Loucy (cell line): ENCODE measurements around the gene CACNA1D.

Experiments
- H2AFZ ChIP-seq: fragments of 200-600 bp; sonication (generic); 2 replicates; pipeline ENCODE4 v1.6.0; 2016; ENCODE audit warnings: antibody characterized with exemption, mild to moderate bottlenecking, low read length, moderate library complexity
- H3F3A ChIP-seq: fragments of 200-600 bp; 2 replicates; pipeline ENCODE4 v1.6.0; 2016; ENCODE audit warnings: antibody characterized with exemption, low read depth, mild to moderate bottlenecking
- H3K27me3 ChIP-seq: fragments of 200-600 bp; sonication (generic); 2 replicates; pipeline ENCODE4 v1.6.1; 2014; ENCODE audit warnings: low read length, mild to moderate bottlenecking; ENCODE audit not compliant: insufficient read depth, poor library complexity, severe bottlenecking
- H3K36me3 ChIP-seq: fragments of 200-600 bp; sonication (generic); 2 replicates; pipeline ENCODE4 v1.6.1; 2016; ENCODE audit warnings: low read length; ENCODE audit not compliant: insufficient read depth
- H3K4me1 ChIP-seq: fragments of 200-600 bp; sonication (generic); 2 replicates; pipeline ENCODE4 v1.5.1; 2014; ENCODE audit warnings: low read length, mild to moderate bottlenecking; ENCODE audit not compliant: insufficient read depth, poor library complexity, severe bottlenecking
- H3K4me2 ChIP-seq: fragments of 200-600 bp; sonication (generic); 2 replicates; pipeline ENCODE4 v1.6.0; 2014; ENCODE audit warnings: antibody characterized with exemption, low read length, low read depth, mild to moderate bottlenecking; ENCODE audit not compliant: poor library complexity, severe bottlenecking
- H3K4me3 ChIP-seq: fragments of 200-600 bp; sonication (generic); 2 replicates; pipeline ENCODE4 v1.5.1; 2014; ENCODE audit warnings: low read length, mild to moderate bottlenecking, mixed read lengths; ENCODE audit not compliant: poor library complexity, severe bottlenecking
- H3K79me2 ChIP-seq: fragments of 200-600 bp; sonication (generic); 2 replicates; pipeline ENCODE4 v1.6.1; 2014; ENCODE audit warnings: low read length; ENCODE audit not compliant: insufficient read depth
- H3K9ac ChIP-seq: fragments of 200-600 bp; sonication (generic); 2 replicates; pipeline ENCODE4 v1.6.0; 2014; ENCODE audit warnings: mild to moderate bottlenecking, low read depth, low read length, moderate library complexity; ENCODE audit not compliant: poor library complexity, severe bottlenecking
- H3K9me2 ChIP-seq: fragments of 200-600 bp; sonication (generic); replicated peaks from 2 replicates; pipeline ENCODE4 v1.6.1; 2016; ENCODE audit warnings: low read depth, low read length, mixed read lengths
- H3K9me3 ChIP-seq: fragments of 200-600 bp; sonication (generic); 2 replicates; pipeline ENCODE4 v1.6.1; 2014; ENCODE audit warnings: mild to moderate bottlenecking, antibody characterized with exemption, low read length, low read depth; ENCODE audit not compliant: insufficient read depth
- H4K20me1 ChIP-seq: fragments of 200-600 bp; sonication (generic); 2 replicates; pipeline ENCODE4 v1.6.0; 2014; ENCODE audit warnings: antibody characterized with exemption, low read length, mild to moderate bottlenecking; ENCODE audit not compliant: insufficient read depth, poor library complexity, severe bottlenecking
- EZH2phosphoT487 ChIP-seq: fragments of 200-600 bp; IDR thresholded peaks from 2 replicates; pipeline ENCODE4 v1.6.1; 2018; ENCODE audit warnings: antibody characterized with exemption, mild to moderate bottlenecking, moderate library complexity, borderline replicate concordance
- TF ChIP-seq, protein P1 (sequence below): fragments of 200-600 bp; sonication (generic); conservative IDR thresholded peaks from 2 replicates; pipeline ENCODE4 v1.5.1; 2014; ENCODE audit warnings: mild to moderate bottlenecking, antibody characterized with exemption, low read length

CACNA1D gene

DNA sequence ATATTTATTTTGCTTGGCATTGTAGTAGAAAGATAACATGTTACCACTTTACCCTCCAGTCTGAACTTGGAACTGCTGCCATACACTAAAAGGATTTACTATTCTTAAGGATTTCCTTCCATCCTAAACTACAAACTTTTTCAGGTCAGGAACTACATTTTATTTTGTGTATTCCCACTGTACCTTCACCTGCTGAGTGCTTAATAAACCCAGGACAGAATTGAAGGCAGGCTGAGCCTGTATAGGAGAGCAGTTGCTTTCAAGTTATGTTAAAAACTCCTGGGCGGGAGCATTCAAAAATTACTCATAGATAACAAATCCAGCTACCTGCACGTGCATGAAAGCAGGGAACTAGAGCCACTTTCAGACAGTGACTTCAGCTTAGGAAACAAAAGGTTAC, 58.3 kb downstream of the CACNA1D start:
- H3K36me3 ChIP-seq: no peaks in the 10 kb centered on the region
- no peak overlapping the region for H3K4me2 ChIP-seq
- no peak overlapping the region for H2AFZ ChIP-seq
- H4K20me1 ChIP-seq: no peaks in the 10 kb centered on the region
- H3K9ac ChIP-seq: no peak overlapping the region
- TF ChIP-seq EZH2phosphoT487: no peak
- TF ChIP-seq, protein P1, sequence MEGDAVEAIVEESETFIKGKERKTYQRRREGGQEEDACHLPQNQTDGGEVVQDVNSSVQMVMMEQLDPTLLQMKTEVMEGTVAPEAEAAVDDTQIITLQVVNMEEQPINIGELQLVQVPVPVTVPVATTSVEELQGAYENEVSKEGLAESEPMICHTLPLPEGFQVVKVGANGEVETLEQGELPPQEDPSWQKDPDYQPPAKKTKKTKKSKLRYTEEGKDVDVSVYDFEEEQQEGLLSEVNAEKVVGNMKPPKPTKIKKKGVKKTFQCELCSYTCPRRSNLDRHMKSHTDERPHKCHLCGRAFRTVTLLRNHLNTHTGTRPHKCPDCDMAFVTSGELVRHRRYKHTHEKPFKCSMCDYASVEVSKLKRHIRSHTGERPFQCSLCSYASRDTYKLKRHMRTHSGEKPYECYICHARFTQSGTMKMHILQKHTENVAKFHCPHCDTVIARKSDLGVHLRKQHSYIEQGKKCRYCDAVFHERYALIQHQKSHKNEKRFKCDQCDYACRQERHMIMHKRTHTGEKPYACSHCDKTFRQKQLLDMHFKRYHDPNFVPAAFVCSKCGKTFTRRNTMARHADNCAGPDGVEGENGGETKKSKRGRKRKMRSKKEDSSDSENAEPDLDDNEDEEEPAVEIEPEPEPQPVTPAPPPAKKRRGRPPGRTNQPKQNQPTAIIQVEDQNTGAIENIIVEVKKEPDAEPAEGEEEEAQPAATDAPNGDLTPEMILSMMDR: no peak
- no peaks in the 10 kb centered on the region for H3F3A ChIP-seq
- no peaks in the 10 kb centered on the region for H3K9me2 ChIP-seq
- H3K4me3 ChIP-seq: no peak overlapping the region
- H3K9me3 ChIP-seq: no peaks in the 10 kb centered on the region
- H3K79me2 ChIP-seq: no peaks in the 10 kb centered on the region
- H3K27me3 ChIP-seq: no peaks in the 10 kb centered on the region
- H3K4me1 ChIP-seq: no peaks in the 10 kb centered on the region

DNA sequence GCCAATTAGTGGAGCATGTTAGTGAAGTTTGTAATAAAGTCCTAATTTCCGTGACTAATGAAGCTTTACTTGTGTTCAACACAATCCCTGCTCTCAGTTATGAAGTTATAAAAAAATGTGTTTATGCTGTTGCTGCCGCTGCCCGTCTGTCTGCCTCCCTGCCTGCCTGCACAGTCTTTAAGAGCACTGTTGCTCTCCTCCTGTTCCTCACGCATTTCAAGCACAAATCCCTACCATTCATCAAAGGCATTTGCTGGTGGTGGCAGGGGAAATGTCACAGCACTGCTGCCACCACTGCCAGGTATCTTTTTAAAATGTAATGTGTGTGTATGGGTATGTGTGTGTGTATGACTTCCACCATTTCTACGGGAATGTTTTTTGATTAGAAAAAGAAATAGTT, 58.8 kb downstream of the CACNA1D start:
- Histone ChIP-seq H3K4me1 (no peaks in the 10 kb centered on the region), H3F3A (no peaks in the 10 kb centered on the region), H3K27me3 (no peaks in the 10 kb centered on the region), H2AFZ (no peak overlapping the region), H3K79me2 (no peaks in the 10 kb centered on the region), H3K36me3 (no peaks in the 10 kb centered on the region), H3K4me2 (no peak overlapping the region), H3K4me3 (no peak overlapping the region), H3K9ac (no peak overlapping the region), H4K20me1 (no peaks in the 10 kb centered on the region), H3K9me3 (no peaks in the 10 kb centered on the region), H3K9me2 (no peaks in the 10 kb centered on the region)
- no peak for TF ChIP-seq EZH2phosphoT487
- TF ChIP-seq, protein P1: no peak

DNA sequence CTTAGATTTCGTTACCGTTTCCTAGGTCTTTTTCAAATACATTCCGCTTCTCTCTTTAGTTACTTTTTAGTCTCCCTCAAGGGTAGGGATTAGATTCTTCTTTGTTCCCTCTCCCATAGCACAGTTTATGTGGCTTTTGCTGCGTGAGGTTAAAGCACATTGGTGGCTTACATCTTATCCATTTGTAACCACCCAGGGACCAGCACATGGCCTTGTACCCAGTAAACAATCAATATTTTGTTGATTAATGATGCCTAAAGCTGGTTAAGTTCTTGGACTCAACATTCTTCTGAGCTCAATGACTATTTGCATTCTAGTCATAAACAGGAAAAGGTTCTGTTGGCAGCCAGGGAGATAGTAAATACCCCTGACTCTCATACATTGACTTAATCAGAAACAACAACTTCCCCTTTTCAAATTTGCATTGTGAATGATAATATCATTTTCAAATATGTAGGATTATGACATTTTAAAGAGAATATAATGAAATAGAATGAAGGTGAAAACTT, 60.2 kb downstream of the CACNA1D start:
- no peak overlapping the region for H3K4me2 ChIP-seq
- H3K9me2 ChIP-seq: no peaks in the 10 kb centered on the region
- no peaks in the 10 kb centered on the region for H4K20me1 ChIP-seq
- H3K9me3 ChIP-seq: no peaks in the 10 kb centered on the region
- no peaks in the 10 kb centered on the region for H3K27me3 ChIP-seq
- H2AFZ ChIP-seq: no peak overlapping the region
- TF ChIP-seq, protein P1: no peak
- TF ChIP-seq EZH2phosphoT487: no peak
- H3K36me3 ChIP-seq: no peaks in the 10 kb centered on the region
- H3K79me2 ChIP-seq: no peaks in the 10 kb centered on the region
- H3K9ac ChIP-seq: no peak overlapping the region
- H3K4me1 ChIP-seq: no peaks in the 10 kb centered on the region
- H3F3A ChIP-seq: no peaks in the 10 kb centered on the region
- no peak overlapping the region for H3K4me3 ChIP-seq
